M059J (cell line): ENCODE measurements around the gene ACTR5. TPM values are rescaled to one million over a fixed set of nuclear protein-coding genes. Genes with fewer than 3 reads are reported as not detected.
"Not testable (repeated sequence)": the region's sequence is repeated elsewhere in the genome, so short reads cannot be mapped to it uniquely, and the experiment has no call there.

Source experiments
- DNase-seq: peaks from one replicate; pipeline ENCODE4 v3.0.0-alpha.2; 2012; ENCODE audit warnings: low read depth
- total RNA-seq: library from RNA; depleted of rRNA; stranded (reverse); fragments of >200 nt; shearing (Covaris generic); gene quantifications from 2 replicates; pipeline ENCODE4 v1.2.3, GENCODE V29; 2014; rRNA removed

Gene ACTR5
- total RNA-seq, 1 experiment from 2014 or later = 10.6 TPM

- DNase-seq = no peak
Observed at GRCh38 chr20:38805502-38805957, 57.3 kb downstream of the ACTR5 start, which contains the start of gene PPP1R16B. PPP1R16B (plus strand) TSS chr20:38805697; CDS start chr20:38835926, 30,229 bp downstream.

GRCh38 chr20:38805958-38806854, 57.9 kb downstream of the ACTR5 start:
- no peak for DNase-seq

- no peak for DNase-seq
Observed at GRCh38 chr20:38806855-38807655, 58.8 kb downstream of the ACTR5 start.

GRCh38 chr20:38809942-38810341, 61.7 kb downstream of the ACTR5 start:
- no peak for DNase-seq

- no peak for DNase-seq
Observed at GRCh38 chr20:38810926-38811630, 62.8 kb downstream of the ACTR5 start.

GRCh38 chr20:38811769-38812168, 63.5 kb downstream of the ACTR5 start:
- DNase-seq = no peak

GRCh38 chr20:38812182-38812581, 63.9 kb downstream of the ACTR5 start:
- no peak for DNase-seq

GRCh38 chr20:38812709-38813573, 64.7 kb downstream of the ACTR5 start:
- no peak for DNase-seq

- DNase-seq = not testable (repeated sequence)
Observed at GRCh38 chr20:38813574-38813962, 65.3 kb downstream of the ACTR5 start.

GRCh38 chr20:38815446-38815845, 67.2 kb downstream of the ACTR5 start:
- no peak for DNase-seq

GRCh38 chr20:38818113-38819065, 70.1 kb downstream of the ACTR5 start:
- no peak for DNase-seq

Other genes starting within 250 kb of the ACTR5 start
- not detected in 2 replicates for gene ADIG, start 167.3 kb upstream of the ACTR5 start, total RNA-seq
- 0.64 TPM in 1 of 2 replicates, not detected in the other for gene ARHGAP40, start 146.7 kb upstream of the ACTR5 start, total RNA-seq
- gene SLC32A1, start 24.0 kb upstream of the ACTR5 start, total RNA-seq = not detected in 2 replicates
- not detected in 2 replicates for gene PPP1R16B, start 57.2 kb downstream of the ACTR5 start, total RNA-seq
- 102 and 121 TPM in 2 replicates for gene FAM83D, start 178.0 kb downstream of the ACTR5 start, total RNA-seq
- 15.2 and 28.6 TPM in 2 replicates for gene DHX35, start 213.9 kb downstream of the ACTR5 start, total RNA-seq